ENCODE results near the gene LYSMD2. TPM values are rescaled to one million over a fixed set of nuclear protein-coding genes. Genes with fewer than 3 reads are reported as not detected.

LYSMD2 gene
- total and polyA plus RNA-seq, 9 of the 15 experiments (the other 6 are each of a cell fraction or from before 2014, with no cell fraction given) = 4.3 to 30.3 (median 9.8) TPM

DNA sequence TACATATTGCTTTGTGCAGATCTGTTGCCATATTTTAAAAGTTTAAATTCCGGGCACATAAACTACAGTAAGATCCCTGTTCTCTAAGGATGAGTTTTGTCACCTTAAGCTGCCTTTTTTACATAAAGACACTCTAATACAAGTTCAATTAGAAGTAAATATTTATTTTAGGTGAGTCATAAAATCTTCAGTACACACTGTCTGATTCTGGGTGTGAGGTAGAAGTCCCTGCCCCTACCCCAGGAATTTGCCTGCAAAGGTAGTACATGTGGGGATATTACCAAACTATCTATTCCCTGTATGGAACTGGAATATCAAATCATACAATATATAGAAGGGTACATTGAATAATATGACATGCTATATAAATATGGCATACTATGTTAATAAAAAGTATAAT is 49.9 kb downstream of the LYSMD2 start (continued):
- TF ChIP-seq ZNF609 (CRISPR knock-in tag; IDR thresholded peaks at IDR 0.05; ENCODE audit: borderline replicate concordance) (no peak), MAFG (tag; conservative IDR thresholded peaks at IDR 0.05) (no peak), ZHX1 (conservative IDR thresholded peaks at IDR 0.05; ENCODE audit: low read length) (no peak), SAFB2 (IDR thresholded peaks at IDR 0.05; ENCODE audit: borderline replicate concordance, low read depth, low read length, severe bottlenecking) (no peak), E2F4 (CRISPR knock-in tag; IDR thresholded peaks at IDR 0.05; ENCODE audit: low read depth) (no peak), ZNF224 (CRISPR knock-in tag; IDR thresholded peaks at IDR 0.05) (no peak), ZNF589 (CRISPR knock-in tag; IDR thresholded peaks at IDR 0.05; ENCODE audit: low read depth) (no peak), KLF10 (CRISPR knock-in tag; IDR thresholded peaks at IDR 0.05) (no peak)
- TF ChIP-seq, protein P1, sequence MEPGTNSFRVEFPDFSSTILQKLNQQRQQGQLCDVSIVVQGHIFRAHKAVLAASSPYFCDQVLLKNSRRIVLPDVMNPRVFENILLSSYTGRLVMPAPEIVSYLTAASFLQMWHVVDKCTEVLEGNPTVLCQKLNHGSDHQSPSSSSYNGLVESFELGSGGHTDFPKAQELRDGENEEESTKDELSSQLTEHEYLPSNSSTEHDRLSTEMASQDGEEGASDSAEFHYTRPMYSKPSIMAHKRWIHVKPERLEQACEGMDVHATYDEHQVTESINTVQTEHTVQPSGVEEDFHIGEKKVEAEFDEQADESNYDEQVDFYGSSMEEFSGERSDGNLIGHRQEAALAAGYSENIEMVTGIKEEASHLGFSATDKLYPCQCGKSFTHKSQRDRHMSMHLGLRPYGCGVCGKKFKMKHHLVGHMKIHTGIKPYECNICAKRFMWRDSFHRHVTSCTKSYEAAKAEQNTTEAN (CRISPR knock-in tag; IDR thresholded peaks at IDR 0.05) = no peak

Data from K562 (cell line).